Neuron (in vitro differentiated cells): ENCODE results near the gene LTO1.

Experiments used
- H2AFZ ChIP-seq: one replicate; pipeline ENCODE4 v1.6.1; 2013; ENCODE audit warnings: low read depth, mild to moderate bottlenecking, inconsistent platforms, low read length, moderate library complexity
- H3K27me3 ChIP-seq: one replicate; pipeline ENCODE4 v1.6.1; 2013; ENCODE audit warnings: low read length; ENCODE audit not compliant: insufficient read depth
- H3K36me3 ChIP-seq: one replicate; pipeline ENCODE4 v1.6.1; 2013; ENCODE audit warnings: low read length; ENCODE audit not compliant: insufficient read depth
- H3K4me1 ChIP-seq: one replicate; pipeline ENCODE4 v1.6.1; 2013; ENCODE audit warnings: low read length; ENCODE audit not compliant: insufficient read depth
- H3K4me3 ChIP-seq: 2 replicates; pipeline ENCODE4 v1.5.1; 2013; ENCODE audit warnings: mild to moderate bottlenecking, low read length, moderate library complexity
- H3K9me3 ChIP-seq: one replicate; pipeline ENCODE4 v1.6.1; 2013; ENCODE audit warnings: low read length

LTO1 gene

DNA sequence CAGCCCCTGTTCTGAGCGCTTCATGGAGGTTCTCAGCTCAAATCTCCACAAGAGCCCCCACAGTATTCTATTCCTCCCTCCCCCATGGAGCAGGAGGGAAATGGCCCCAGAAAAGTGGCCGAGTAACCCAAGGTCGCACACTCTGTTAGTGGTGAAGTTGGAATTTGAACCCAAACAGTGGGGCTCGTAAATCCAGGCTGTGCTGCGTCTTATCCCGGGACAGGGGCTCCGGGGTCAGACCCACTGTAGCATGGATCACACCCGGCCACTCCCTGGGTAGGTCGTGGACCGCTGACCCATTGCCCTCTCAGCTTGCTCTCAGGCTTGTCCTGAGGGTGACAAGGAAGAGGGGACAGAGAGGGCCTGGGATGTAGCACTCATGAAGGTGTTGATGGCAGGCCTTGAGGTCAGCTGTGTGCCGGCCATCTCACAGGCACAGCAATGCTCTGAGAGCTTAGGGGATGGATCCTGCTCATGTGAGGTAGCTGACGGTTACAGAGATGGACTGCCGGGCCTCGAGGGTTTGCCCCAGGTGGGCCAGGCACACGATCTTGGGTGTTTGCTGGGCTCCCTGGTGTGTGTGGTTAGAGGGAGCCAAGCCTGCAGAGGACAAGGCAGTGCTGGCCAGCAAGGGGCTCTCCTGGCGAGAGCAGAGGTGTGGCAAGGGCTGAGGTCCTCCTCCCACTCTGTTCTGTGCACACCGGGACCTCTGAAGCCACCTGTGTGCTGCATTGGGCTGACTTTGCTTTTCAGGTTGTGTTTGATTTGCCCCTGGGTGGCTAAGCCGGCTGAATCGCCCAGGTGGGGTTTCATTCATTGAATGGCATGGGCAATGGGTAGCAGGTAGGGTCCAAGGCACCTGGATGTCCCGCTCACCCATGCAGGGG lies 31.0 kb upstream of the LTO1 start:
- Histone ChIP-seq H3K36me3 (no peaks in the 10 kb centered on the region), H3K4me1 (peaks cover 25% of the 10 kb centered on the region), H3K4me3 (no peak overlapping the region), H3K27me3 (peaks cover 45% of the 10 kb centered on the region), H3K9me3 (no peaks in the 10 kb centered on the region), H2AFZ (no peak overlapping the region)

DNA sequence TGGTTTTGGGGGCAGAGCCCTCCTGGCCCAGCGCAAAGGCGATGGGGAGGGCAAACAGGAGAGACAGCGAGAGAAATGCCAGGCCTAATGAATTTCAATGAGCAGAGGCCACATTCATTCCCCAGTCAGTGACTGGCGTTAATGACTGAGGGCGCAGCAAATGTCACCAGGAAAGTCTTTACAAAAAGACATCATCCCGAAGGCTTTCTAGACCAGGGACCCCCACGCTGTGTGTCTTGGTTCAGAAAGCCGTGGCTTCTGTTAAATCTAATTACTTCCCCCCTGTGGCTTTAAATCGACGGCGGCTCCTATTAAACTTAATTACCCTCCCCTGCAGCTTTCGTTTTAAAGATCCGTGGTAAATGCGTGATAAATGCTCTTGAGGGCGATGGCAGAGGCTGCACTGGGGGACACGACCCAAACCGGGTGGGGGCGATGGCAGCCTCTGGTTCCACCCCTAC lies 30.2 kb upstream of the LTO1 start:
- Histone ChIP-seq H3K4me3 (no peak overlapping the region), H3K27me3 (peaks cover 53% of the 10 kb centered on the region), H2AFZ (no peak overlapping the region), H3K36me3 (no peaks in the 10 kb centered on the region), H3K9me3 (no peaks in the 10 kb centered on the region), H3K4me1 (peaks cover 32% of the 10 kb centered on the region)

DNA sequence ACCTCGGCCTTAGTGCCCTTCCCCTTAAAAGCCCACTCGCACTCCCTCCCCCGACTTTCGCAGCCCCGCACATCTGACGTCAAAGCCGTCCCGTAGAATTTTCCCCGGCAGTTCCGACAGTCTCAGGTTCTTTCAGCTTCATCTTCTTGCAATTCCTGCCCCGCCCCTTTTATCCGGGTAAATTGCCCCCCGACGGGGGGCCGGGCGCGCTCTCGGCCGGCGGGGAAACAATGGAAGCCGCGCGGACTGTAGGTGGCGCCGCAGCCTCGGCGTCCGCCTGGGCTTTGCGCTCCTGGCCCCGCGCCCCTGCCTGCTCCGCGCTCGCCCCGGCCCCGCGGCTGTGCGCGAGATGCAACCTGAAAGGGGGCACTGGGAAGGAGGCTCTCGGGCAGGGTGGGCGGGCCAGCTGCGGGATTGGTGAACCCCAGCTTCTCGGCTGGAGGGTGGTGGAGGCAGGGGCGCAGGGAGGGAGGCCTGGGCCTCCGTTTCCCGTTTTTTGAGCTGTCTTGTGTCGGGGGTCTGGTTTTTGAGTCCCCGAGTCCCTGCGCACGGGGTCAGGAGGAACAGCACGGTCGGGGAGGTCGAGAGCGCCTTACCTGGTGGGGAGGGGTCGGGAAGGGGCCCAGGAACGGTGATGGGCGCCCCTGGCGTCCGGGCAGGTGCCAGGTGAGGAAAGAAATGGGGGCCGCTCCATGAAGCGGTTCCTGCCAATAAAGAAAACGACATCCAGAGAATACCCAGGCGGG lies 29.5 kb upstream of the LTO1 start:
- H3K27me3 ChIP-seq: peaks cover 55% of the 10 kb centered on the region
- H3K4me3 ChIP-seq: peak overlapping the region; percentile 19
- H2AFZ ChIP-seq: no peak overlapping the region
- peaks cover 34% of the 10 kb centered on the region for H3K4me1 ChIP-seq
- H3K9me3 ChIP-seq: no peaks in the 10 kb centered on the region
- no peaks in the 10 kb centered on the region for H3K36me3 ChIP-seq

DNA sequence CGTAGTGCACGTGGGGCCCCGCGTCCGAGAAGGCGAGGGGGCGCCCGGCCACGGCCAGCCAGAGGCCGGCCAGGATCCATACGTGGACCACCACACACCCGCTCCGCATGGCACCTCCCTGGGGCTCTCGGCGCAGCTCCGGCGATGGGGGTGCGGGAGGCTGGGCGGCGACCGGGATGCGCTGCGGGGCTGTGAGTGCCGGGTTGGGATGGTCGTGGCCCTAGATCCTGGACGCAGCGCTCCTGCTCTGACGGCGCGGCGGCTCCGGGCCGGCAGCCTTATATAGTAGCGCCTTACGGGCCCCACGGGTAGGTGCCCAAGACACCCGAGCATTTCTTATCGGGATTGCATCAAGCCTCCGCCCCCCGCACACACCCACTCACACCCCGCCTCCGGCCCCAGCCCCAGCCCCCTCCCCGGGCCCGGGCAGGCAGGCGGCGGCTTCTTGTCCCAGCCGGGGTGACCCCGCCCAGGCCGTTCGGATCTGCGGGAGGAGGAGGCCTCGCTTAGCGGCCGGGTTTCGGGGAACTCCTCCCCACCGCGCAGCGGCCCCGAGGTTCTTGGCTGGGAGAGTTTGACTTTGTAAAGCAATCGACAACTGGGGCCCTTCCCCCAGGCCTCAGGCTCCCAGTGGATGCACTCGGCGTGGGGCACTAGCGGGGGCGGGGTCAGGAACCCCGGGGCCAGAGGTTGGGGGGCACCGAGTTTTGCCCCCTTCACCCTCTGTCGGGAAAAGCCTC lies 28.8 kb upstream of the LTO1 start, which contains the start of gene FGF19:
Gene FGF19, minus strand, starts transcription at position 255 of the 740 bp plus-strand sequence. Its CDS starts 146 bp downstream, at position 109.
- Histone ChIP-seq H3K27me3 (peaks cover 55% of the 10 kb centered on the region), H3K9me3 (no peaks in the 10 kb centered on the region), H3K36me3 (no peaks in the 10 kb centered on the region), H2AFZ (no peak within 1 kb of the TSS), H3K4me3 (peak within 1 kb of the TSS; percentile 21), H3K4me1 (peaks cover 34% of the 10 kb centered on the region)

DNA sequence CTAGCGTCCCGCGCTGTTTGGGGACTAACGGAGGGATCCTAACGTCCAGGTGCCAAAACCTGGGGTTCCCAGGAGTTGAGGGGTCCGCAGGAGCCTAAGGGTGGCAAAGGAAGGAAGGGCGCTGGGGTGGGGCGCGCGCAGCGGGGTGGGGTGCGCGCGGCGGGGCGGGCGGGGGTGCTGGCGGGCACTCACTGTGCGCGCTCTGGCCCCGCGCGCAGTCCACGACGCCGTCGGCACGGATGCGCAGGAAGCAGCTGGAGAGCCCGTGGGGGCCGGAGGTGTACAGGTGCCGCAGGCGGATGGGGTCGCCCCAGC lies 28.3 kb upstream of the LTO1 start:
- peaks cover 34% of the 10 kb centered on the region for H3K4me1 ChIP-seq

DNA sequence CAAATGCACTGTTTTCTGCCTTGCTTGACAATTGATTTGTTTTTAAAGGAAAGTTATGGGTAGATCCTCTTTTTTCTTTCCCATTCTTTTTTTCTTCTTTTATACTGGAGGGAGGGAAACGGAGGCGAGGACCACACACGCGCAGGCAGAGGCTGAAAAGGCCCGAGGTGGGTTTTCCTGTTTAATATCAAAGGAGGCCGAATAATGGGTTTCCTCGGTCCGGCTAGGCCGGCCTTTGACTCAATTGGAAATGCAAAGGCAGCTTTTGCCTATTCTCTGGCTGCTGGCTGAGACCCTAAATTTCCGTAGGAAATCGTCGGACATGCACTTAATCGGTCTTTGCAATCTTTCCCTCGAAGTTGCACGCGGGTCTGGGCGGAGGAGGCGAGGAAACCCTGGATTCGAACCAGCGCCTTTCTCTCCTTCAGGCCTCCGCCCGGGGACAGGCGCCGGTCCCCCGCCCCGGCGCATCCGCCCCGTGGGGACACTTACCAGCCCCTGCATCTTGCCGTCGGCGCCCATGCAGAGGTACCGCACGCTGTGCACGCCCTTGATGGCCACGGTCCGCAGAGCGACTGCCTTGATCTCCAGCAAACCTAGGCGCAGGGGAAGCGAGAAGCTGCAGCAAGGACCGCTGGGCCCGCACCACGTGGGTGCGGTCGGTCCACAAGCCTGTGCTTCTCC lies 27.8 kb upstream of the LTO1 start:
- Histone ChIP-seq H3K27me3 (peaks cover 55% of the 10 kb centered on the region), H2AFZ (no peak overlapping the region), H3K9me3 (no peaks in the 10 kb centered on the region), H3K36me3 (no peaks in the 10 kb centered on the region), H3K4me3 (peak overlapping the region; percentile 21), H3K4me1 (peaks cover 34% of the 10 kb centered on the region)

More for the DNA sequence above, 28.3 kb upstream of the LTO1 start:
- no peaks in the 10 kb centered on the region for H3K36me3 ChIP-seq
- peak overlapping the region; percentile 21 for H3K4me3 ChIP-seq
- H3K9me3 ChIP-seq: no peaks in the 10 kb centered on the region
- H3K27me3 ChIP-seq: peaks cover 55% of the 10 kb centered on the region
- H2AFZ ChIP-seq: no peak overlapping the region

DNA sequence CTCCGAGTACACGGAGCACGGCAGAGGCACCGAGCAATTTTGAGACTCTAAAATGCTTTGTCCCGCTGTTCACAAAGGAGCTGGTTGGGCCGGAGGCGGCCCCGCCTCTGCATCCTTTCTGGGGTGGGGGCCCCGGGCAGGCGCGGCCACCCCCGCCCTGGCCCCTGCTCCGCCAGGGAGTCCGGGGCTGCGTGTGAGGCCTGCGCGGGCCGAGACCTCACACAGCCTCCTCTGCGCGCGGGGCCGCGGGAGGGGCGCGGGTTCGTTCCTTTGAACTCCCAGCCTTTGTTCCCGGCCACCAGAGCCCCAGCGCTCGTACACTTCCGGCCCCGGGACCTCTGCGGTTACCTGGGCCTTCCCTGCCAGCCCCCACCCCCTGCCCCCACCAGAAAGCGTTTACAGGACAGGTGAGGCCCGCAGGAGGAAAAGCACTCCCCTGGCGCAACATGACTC lies 27.1 kb upstream of the LTO1 start:
- H3K4me3 ChIP-seq: peak overlapping the region; percentile 21
- H3K4me1 ChIP-seq: peaks cover 34% of the 10 kb centered on the region
- no peaks in the 10 kb centered on the region for H3K36me3 ChIP-seq
- H3K27me3 ChIP-seq: peaks cover 54% of the 10 kb centered on the region
- peak overlapping the region; percentile 48 for H2AFZ ChIP-seq
- H3K9me3 ChIP-seq: no peaks in the 10 kb centered on the region

DNA sequence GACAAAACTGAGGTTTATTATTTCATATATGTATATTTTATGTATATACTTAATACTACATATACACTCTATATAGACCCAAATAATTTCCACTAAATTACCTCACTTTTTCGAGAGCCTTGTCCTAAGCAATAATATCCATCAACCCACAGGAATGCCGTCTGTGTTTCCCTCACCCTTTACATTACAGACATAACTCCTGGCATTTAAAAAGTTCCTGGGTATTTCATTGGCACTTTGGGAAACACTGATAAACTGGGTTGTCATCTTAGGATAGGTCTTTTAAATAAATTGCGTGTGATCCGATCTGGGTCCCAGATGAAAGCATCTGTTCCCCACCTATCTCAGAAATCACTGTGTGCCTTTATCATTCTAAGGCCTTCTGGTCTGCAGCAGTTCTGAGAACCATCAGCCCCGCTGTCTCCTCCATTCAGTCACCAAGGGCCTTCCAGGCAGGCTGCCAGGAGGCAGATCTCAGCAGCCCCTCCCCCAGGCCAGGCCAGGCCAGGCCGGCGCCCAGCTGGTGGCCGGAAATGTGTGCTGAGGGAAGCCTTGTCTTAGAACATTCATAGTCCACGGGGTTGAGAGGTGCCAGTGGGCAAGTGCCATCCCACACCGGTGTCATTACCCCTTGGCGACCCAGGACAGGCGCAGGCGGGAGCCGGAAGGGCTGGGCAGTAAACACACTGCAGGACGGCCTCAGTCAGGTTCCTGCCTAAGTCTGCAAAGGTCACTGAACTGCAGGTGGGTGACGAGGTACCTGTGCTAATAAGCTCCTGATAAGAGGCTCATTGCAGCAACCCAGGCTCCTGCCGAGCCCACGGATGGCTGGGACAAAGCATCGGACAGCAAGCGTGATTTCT lies 25.4 kb upstream of the LTO1 start:
- Histone ChIP-seq H3K4me1 (peaks cover 28% of the 10 kb centered on the region), H3K4me3 (no peak overlapping the region), H3K27me3 (peaks cover 42% of the 10 kb centered on the region), H3K9me3 (no peaks in the 10 kb centered on the region), H2AFZ (no peak overlapping the region), H3K36me3 (no peaks in the 10 kb centered on the region)

DNA sequence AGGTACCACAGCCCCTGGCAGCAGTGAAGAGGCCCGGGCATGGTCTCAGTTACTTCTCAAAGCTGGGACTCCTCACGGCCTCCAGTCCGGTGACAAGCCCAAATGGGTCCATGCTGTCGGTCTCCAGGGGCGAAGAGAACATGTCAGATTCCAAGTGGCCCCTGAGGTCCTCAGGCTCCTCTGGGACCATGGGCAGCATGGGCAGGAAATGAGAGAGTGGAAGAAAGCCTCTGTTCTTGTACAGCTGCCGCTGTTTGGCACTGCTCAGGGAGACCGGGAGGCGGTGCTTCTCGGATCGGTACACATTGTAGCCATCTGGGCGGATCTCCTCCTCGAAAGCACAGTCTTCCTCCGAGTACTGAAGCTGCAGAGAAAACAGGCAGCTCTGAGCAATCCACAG lies 24.1 kb upstream of the LTO1 start:
- Histone ChIP-seq H3K36me3 (no peaks in the 10 kb centered on the region), H2AFZ (no peak overlapping the region), H3K27me3 (peaks cover 38% of the 10 kb centered on the region), H3K9me3 (no peaks in the 10 kb centered on the region), H3K4me1 (peaks cover 22% of the 10 kb centered on the region), H3K4me3 (no peak overlapping the region)

DNA sequence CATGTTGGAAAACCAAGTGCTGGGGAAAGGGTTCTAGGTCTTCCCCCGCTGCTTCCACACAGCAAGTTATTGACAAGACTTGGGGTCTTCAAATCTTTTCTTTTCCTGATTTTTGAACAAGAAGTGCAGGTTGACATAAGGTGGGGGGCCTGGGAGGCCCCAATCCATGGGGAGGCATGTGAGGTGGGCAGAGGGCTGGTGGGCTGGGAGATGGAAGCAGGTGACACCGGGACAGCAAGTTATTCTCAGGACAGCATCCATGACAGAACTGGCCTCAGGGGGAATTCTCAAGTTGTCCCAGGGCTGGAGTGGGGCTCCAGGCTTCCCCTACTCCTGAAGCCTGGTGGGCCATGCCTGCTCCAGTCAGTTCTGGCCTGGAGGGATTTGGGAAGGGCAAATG lies 23.2 kb upstream of the LTO1 start:
- Histone ChIP-seq H3K36me3 (no peaks in the 10 kb centered on the region), H3K4me3 (no peak overlapping the region), H3K9me3 (no peaks in the 10 kb centered on the region), H3K27me3 (peaks cover 30% of the 10 kb centered on the region), H2AFZ (no peak overlapping the region), H3K4me1 (peaks cover 22% of the 10 kb centered on the region)

DNA sequence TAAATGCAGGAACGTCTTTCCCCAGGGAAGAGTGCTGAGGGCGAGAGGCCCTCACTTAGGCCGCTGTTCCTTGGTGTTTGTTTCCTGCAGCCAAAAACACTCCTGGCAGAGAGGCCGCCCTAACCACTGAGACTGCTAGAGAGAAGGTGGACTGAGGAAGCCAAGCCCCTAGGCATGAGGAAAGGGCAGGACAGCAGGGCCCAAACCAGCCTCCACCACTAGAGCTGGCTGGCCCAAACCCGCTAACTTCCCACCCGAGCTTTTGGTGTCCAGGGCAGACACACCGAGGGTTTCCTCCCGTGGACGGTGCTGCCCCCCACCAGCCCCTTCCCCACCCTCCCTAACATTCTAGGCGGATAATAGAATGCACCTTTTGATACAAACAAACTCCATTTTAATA lies 22.7 kb upstream of the LTO1 start:
- Histone ChIP-seq H2AFZ (no peak overlapping the region), H3K4me3 (no peak overlapping the region), H3K36me3 (no peaks in the 10 kb centered on the region), H3K9me3 (no peaks in the 10 kb centered on the region), H3K4me1 (peaks cover 22% of the 10 kb centered on the region), H3K27me3 (peaks cover 25% of the 10 kb centered on the region)

DNA sequence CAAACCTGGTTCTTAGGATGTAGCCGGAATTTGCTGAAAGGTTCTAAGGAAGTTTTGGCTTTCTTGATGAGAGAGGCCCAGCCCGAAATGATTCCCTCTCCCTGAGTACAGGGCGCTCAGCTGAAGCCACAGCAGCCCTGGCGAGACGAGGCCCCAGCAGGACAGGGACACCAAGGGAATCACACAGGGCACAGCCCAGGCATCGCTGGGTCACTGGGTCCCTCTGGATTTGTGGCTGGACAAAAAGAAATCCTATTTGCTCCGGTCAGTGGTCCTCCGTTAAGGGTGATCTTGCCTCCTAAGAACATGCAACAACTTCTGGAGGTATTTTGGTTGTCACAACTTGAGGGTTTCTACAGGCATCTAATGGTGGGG lies 22.3 kb upstream of the LTO1 start:
- H3K4me3 ChIP-seq: no peak overlapping the region
- H3K4me1 ChIP-seq: peaks cover 20% of the 10 kb centered on the region
- H3K27me3 ChIP-seq: peaks cover 21% of the 10 kb centered on the region
- H3K9me3 ChIP-seq: no peaks in the 10 kb centered on the region
- no peak overlapping the region for H2AFZ ChIP-seq
- no peaks in the 10 kb centered on the region for H3K36me3 ChIP-seq
